AG09309 (cell line): ENCODE measurements around the gene RRH.
"Not testable (repeated sequence)": the region's sequence is repeated elsewhere in the genome, so short reads cannot be mapped to it uniquely, and the experiment has no call there.

ENCODE experiments used
- DNase-seq: peaks from one replicate; pipeline ENCODE4 v3.0.0-alpha.2; 2010; ENCODE audit warnings: low read depth
- H3K4me3 ChIP-seq: 2 replicates; pipeline ENCODE4 v1.5.1; 2011; ENCODE audit warnings: mild to moderate bottlenecking, low read depth, low read length, moderate library complexity; ENCODE audit not compliant: control insufficient read depth
- CTCF ChIP-seq: IDR thresholded peaks from 2 replicates; pipeline ENCODE4 v1.5.1; 2011; ENCODE audit warnings: mild to moderate bottlenecking, low read depth, low read length, inconsistent platforms; ENCODE audit not compliant: insufficient read depth, control insufficient read depth; ENCODE audit errors: missing control alignments

The RRH gene

GRCh38 chr4:109836985-109837384 is 9.2 kb downstream of the RRH start:
- no peak for TF ChIP-seq CTCF
- no peak overlapping the region for H3K4me3 ChIP-seq
- DNase-seq = no peak

- H3K4me3 ChIP-seq = no peak overlapping the region
- TF ChIP-seq CTCF = no peak
- DNase-seq = no peak
These were observed 18.8 kb downstream of the RRH start for GRCh38 chr4:109846395-109847098.

- TF ChIP-seq CTCF = no peak
- DNase-seq = no peak
These were observed 20.2 kb downstream of the RRH start, which contains the start of gene LRIT3 for GRCh38 chr4:109847896-109848442. LRIT3 (plus strand) TSS chr4:109848107; CDS start chr4:109848202, 95 bp downstream.

GRCh38 chr4:109848501-109848900 is 20.7 kb downstream of the RRH start:
- DNase-seq = no peak
- TF ChIP-seq CTCF = no peak
- H3K4me3 ChIP-seq = no peak overlapping the region

More at GRCh38 chr4:109847896-109848442, 20.2 kb downstream of the RRH start, which contains the start of gene LRIT3:
- H3K4me3 ChIP-seq = no peak within 1 kb of the TSS

- H3K4me3 ChIP-seq = no peak overlapping the region
- no peak for DNase-seq
- TF ChIP-seq CTCF = no peak
These were observed 22.8 kb downstream of the RRH start for GRCh38 chr4:109850601-109851000.

GRCh38 chr4:109859426-109860300 is 31.9 kb downstream of the RRH start:
- not testable (repeated sequence) for H3K4me3 ChIP-seq, DNase-seq

GRCh38 chr4:109861271-109861670 is 33.5 kb downstream of the RRH start:
- no peak for TF ChIP-seq CTCF
- H3K4me3 ChIP-seq = no peak overlapping the region
- no peak for DNase-seq
